HepG2 (cell line): ENCODE data around the gene PAPOLA. TPM values are rescaled to one million over a fixed set of nuclear protein-coding genes. Genes with fewer than 3 reads are reported as not detected.

ENCODE experiments used
- FOXA1 ChIP-seq, 2 experiments: fragments of 450-650 bp in 1 of 2; sonication (generic) in 1 of 2; formaldehyde crosslinking in 1 of 2; IDR thresholded peaks; 2 replicates each; pipeline versions ENCODE4 v1.4.0 to v1.6.1; 2016 to 2020; ENCODE audit warnings: missing genetic modification reagents in 1 of 2
- GMEB2 ChIP-seq: IDR thresholded peaks from 2 replicates; pipeline ENCODE4 v1.6.1; 2016; ENCODE audit warnings: missing biosample characterization, missing genetic modification reagents, low read depth
- HDAC1 ChIP-seq: sonication (generic); formaldehyde crosslinking; IDR thresholded peaks from 2 replicates; pipeline ENCODE4 v1.5.1; 2020; ENCODE audit warnings: mild to moderate bottlenecking, missing genetic modification reagents
- HDAC6 ChIP-seq: fragments of 200-600 bp; sonication (generic); IDR thresholded peaks from 2 replicates; pipeline ENCODE4 v1.7.0; 2017; ENCODE audit warnings: mild to moderate bottlenecking, antibody characterized with exemption, low read length, low read depth
- HNF4A ChIP-seq: sonication (generic); formaldehyde crosslinking; IDR thresholded peaks from 2 replicates; pipeline ENCODE4 v1.4.0; 2020; ENCODE audit warnings: missing genetic modification reagents
- HNRNPLL ChIP-seq: fragments of 200-400 bp; formaldehyde crosslinking; IDR thresholded peaks from 2 replicates; pipeline ENCODE4 v1.6.1; 2017; ENCODE audit warnings: mild to moderate bottlenecking, low read depth, low read length; ENCODE audit not compliant: poor library complexity, severe bottlenecking
- MTF1 ChIP-seq: sonication (generic); formaldehyde crosslinking; IDR thresholded peaks from 2 replicates; pipeline ENCODE4 v1.5.0; 2020; ENCODE audit warnings: missing genetic modification reagents
- NCOR1 ChIP-seq: fragments of 200-600 bp; sonication (generic); IDR thresholded peaks from 2 replicates; pipeline ENCODE4 v1.7.0; 2017; ENCODE audit warnings: antibody characterized with exemption, low read length, borderline replicate concordance
- NR2C2 ChIP-seq: sonication (generic); formaldehyde crosslinking; IDR thresholded peaks from 2 replicates; pipeline ENCODE4 v1.4.0; 2020; ENCODE audit warnings: missing genetic modification reagents, mild to moderate bottlenecking, moderate library complexity, borderline replicate concordance
- TEAD3 ChIP-seq: optimal IDR thresholded peaks from 2 replicates; pipeline ENCODE3; 2016; ENCODE audit warnings: borderline replicate concordance
- TSC22D2 ChIP-seq: sonication (generic); formaldehyde crosslinking; IDR thresholded peaks from 2 replicates; pipeline ENCODE4 v1.5.1; 2020; ENCODE audit warnings: missing genetic modification reagents, mild to moderate bottlenecking, borderline replicate concordance
- ZNF180 ChIP-seq: sonication (generic); formaldehyde crosslinking; IDR thresholded peaks from 2 replicates; pipeline ENCODE4 v1.4.0; 2020; ENCODE audit warnings: low read depth, missing genetic modification reagents, borderline replicate concordance
- ZNF350 ChIP-seq: sonication (generic); formaldehyde crosslinking; IDR thresholded peaks from 2 replicates; pipeline ENCODE4 v1.4.0; 2020; ENCODE audit warnings: mild to moderate bottlenecking, low read depth, missing genetic modification reagents, borderline replicate concordance
- ZNF362 ChIP-seq: sonication (generic); formaldehyde crosslinking; IDR thresholded peaks from 2 replicates; pipeline ENCODE4 v1.4.0; 2020; ENCODE audit warnings: missing genetic modification reagents, mild to moderate bottlenecking, borderline replicate concordance
- ZSCAN29 ChIP-seq: sonication (generic); formaldehyde crosslinking; conservative IDR thresholded peaks from 2 replicates; pipeline ENCODE4 v1.4.0; 2020; ENCODE audit warnings: mild to moderate bottlenecking, missing genetic modification reagents
- polyA plus RNA-seq, 8 experiments: library from polyadenylated mRNA; depleted of rRNA in 3 of 8; stranded (reverse) in 7 of 8; unstranded in 1 of 8; fragments of >200 nt; fragmentation: Illumina TruSeq in 4 of 8; extraction: Trizol in 4 of 8; gene quantifications; 2 replicates each; pipeline versions ENCODE4 v1.2.1 to v1.2.3, GENCODE V29; 2011 to 2016; ENCODE audit warnings: low read depth in 4 of 8, missing spikeins in 1 of 8, mixed read lengths in 1 of 8; ENCODE audit not compliant: insufficient read depth in 1 of 8
- total RNA-seq, 5 experiments: library from RNA; depleted of rRNA; stranded (reverse); fragments of >200 nt; fragmentation: Illumina TruSeq; extraction: Trizol; gene quantifications; 2 replicates each; pipeline ENCODE4 v1.2.3, GENCODE V29; 2016; ENCODE audit warnings: low read depth in 1 of 5

PAPOLA gene
- total and polyA plus RNA-seq, 2 of the 13 experiments (the other 11 are each of a cell fraction or from before 2014, with no cell fraction given) = 103 to 151 TPM

DNA sequence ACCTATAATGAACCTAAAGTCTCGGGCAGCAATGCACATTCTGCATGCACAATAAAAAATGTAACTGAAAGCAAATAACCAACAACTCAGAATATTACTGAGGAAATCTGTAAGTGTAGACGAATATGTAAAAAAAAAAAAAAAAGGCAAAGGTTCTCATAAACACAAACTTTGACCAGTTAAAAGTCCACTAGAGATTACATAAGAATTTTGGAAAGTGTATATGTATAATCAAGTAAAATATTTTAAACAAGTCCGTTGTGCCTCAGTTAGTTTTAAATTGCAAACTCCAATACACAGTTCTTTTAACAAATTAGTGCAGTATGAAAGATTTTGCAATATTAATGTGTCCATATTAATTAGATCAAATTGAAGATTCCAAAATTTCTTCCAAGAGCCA lies 35.3 kb upstream of the PAPOLA start (continued):
- TF ChIP-seq TSC22D2 (CRISPR knock-in tag) (no peak), HNRNPLL (no peak), ZNF362 (peak; percentile 47; the same call in 1 of the 2 replicates), ZNF180 (CRISPR knock-in tag) (no peak), NR2C2 (CRISPR knock-in tag) (no peak), FOXA1 (IDR thresholded peaks at IDR 0.05) (no peak), FOXA1 (CRISPR knock-in tag; IDR thresholded peaks at IDR 0.05) (no peak), HNF4A (CRISPR knock-in tag) (0 out of 2 replicates have a peak, but pooled peaks have one; percentile 30), MTF1 (CRISPR knock-in tag) (no peak), HDAC6 (no peak), ZSCAN29 (0 out of 2 replicates have a peak, but pooled peaks have one; percentile 37), GMEB2 (CRISPR knock-in tag) (no peak), NCOR1 (peak; percentile 65; the same call in 1 of the 2 replicates), ZNF350 (no peak), TEAD3 (CRISPR knock-in tag) (no peak), HDAC1 (CRISPR knock-in tag) (0 out of 2 replicates have a peak, but pooled peaks have one; percentile 10)
